ENCODE data around the gene CNN2. TPM values are rescaled to one million over a fixed set of nuclear protein-coding genes. Genes with fewer than 3 reads are reported as not detected.

CNN2 gene
- total and polyA plus RNA-seq, 9 of the 15 experiments (the other 6 are each of a cell fraction or from before 2014, with no cell fraction given) = 12.1 to 174 (median 52.7) TPM

- TF ChIP-seq FOXA1 (IDR thresholded peaks at IDR 0.05; ENCODE audit: borderline replicate concordance) = no peak
- no peak for TF ChIP-seq ZNF717 (CRISPR knock-in tag; IDR thresholded peaks at IDR 0.05)
- TF ChIP-seq NR0B1 (IDR thresholded peaks at IDR 0.05; ENCODE audit: partially characterized antibody) = no peak
- no peak for TF ChIP-seq RFX7 (CRISPR knock-in tag; IDR thresholded peaks at IDR 0.05)
- TF ChIP-seq THRB (CRISPR knock-in tag; conservative IDR thresholded peaks at IDR 0.05) = no peak
- peak; percentile 86 for TF ChIP-seq CREB3L1 (IDR thresholded peaks at IDR 0.05; ENCODE audit: borderline replicate concordance, low read depth)
- 0 out of 2 replicates have a peak, but pooled peaks have one; percentile 67 for TF ChIP-seq ZNF263 (CRISPR knock-in tag; IDR thresholded peaks at IDR 0.05; ENCODE audit: borderline replicate concordance)
- TF ChIP-seq PTTG1 (tag; IDR thresholded peaks at IDR 0.05; ENCODE audit: low read depth) = no peak
- TF ChIP-seq GATAD2A (IDR thresholded peaks at IDR 0.05) = no peak
- TF ChIP-seq MCM2 (IDR thresholded peaks at IDR 0.05; ENCODE audit: low read depth) = no peak
- no peak for TF ChIP-seq CBX5 (IDR thresholded peaks at IDR 0.05; ENCODE audit: borderline replicate concordance, low read depth)
- no peak for TF ChIP-seq RBM39 (optimal IDR thresholded peaks at IDR 0.05; ENCODE audit: low read depth, low read length)
- no peak for TF ChIP-seq CUX1 (CRISPR knock-in tag; IDR thresholded peaks at IDR 0.05)
- TF ChIP-seq ZNF146 (CRISPR knock-in tag; IDR thresholded peaks at IDR 0.05; ENCODE audit: unreplicated experiment) = peak; percentile 2
- TF ChIP-seq NCOA2 (IDR thresholded peaks at IDR 0.05; ENCODE audit: partially characterized antibody in 2 of 2) = no peak
- 0 out of 2 replicates have a peak, but pooled peaks have one; percentile 20 for TF ChIP-seq ZFPM2 (CRISPR knock-in tag; IDR thresholded peaks at IDR 0.05)
- TF ChIP-seq BMI1 (IDR thresholded peaks at IDR 0.05; ENCODE audit: low read length) = no peak
- no peak for TF ChIP-seq RNF2 (IDR thresholded peaks at IDR 0.05)
Measured at GRCh38 chr19:1025960-1026782, at the start of gene CNN2 (continued).
